ENCODE data around the gene CCP110. TPM values are rescaled to one million over a fixed set of nuclear protein-coding genes. Genes with fewer than 3 reads are reported as not detected.

CCP110 gene
- total RNA-seq, 4 donors from 2014 or later, result 12.4 to 21.5 (median 15.6) TPM

DNA sequence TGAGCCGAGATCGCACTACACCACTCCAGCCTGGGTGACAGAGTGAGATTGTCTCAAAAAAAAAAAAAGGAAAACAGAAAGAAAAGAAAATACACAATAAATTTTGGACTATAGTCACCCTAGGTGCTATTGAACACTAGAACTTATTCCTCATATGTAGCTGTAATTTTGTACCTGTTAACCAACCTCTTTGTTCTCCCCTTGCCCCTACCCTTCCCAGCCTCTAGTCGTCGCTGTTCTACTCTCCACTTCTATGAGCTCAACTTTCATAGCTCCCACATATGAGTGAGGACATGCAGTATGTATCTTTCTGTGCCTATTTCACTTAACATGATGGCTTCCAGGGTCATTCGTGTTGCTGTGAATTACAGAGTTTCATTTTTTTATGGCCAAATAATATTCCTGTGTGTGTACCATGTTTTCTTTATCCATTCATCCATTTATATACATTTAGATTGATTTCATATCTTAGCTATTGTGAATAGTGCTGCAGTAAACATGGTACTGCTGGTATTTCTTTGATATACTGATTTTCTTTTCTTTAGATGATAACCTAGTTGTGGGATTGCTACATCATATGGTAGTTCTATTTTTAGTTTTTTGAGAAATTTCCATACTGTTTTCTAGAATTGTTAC, 60.0 kb downstream of the CCP110 start:
- H3K4me1 ChIP-seq, result no peaks in the 10 kb centered on the region
- no peaks in the 10 kb centered on the region for H3K9me3 ChIP-seq
- TF ChIP-seq, protein P1, sequence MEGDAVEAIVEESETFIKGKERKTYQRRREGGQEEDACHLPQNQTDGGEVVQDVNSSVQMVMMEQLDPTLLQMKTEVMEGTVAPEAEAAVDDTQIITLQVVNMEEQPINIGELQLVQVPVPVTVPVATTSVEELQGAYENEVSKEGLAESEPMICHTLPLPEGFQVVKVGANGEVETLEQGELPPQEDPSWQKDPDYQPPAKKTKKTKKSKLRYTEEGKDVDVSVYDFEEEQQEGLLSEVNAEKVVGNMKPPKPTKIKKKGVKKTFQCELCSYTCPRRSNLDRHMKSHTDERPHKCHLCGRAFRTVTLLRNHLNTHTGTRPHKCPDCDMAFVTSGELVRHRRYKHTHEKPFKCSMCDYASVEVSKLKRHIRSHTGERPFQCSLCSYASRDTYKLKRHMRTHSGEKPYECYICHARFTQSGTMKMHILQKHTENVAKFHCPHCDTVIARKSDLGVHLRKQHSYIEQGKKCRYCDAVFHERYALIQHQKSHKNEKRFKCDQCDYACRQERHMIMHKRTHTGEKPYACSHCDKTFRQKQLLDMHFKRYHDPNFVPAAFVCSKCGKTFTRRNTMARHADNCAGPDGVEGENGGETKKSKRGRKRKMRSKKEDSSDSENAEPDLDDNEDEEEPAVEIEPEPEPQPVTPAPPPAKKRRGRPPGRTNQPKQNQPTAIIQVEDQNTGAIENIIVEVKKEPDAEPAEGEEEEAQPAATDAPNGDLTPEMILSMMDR (IDR thresholded peaks at IDR 0.05), result peak in 5 of 6 experiments; percentile 41 to 77 (median 72)
- no peak for TF ChIP-seq POLR2A (IDR thresholded peaks at IDR 0.05)
- no peak overlapping the region for H3K27ac ChIP-seq
- no peaks in the 10 kb centered on the region for H3K27me3 ChIP-seq
- DNase-seq, result peak in 1 of 3 donors; percentile 62
- no peak overlapping the region for H3K4me3 ChIP-seq
- H3K36me3 ChIP-seq, result peaks cover 0 to 59% (median 0%) of the 10 kb centered on the region in 3 donors

- Histone ChIP-seq H3K36me3 (peaks cover 0 to 45% (median 0%) of the 10 kb centered on the region in 3 donors), H3K27ac (peak overlapping the region in 2 of 4 donors; percentile 23 to 51), H3K27me3 (no peaks in the 10 kb centered on the region), H3K4me3 (no peak overlapping the region), H3K4me1 (no peaks in the 10 kb centered on the region), H3K9me3 (no peaks in the 10 kb centered on the region)
- TF ChIP-seq, protein P1 (IDR thresholded peaks at IDR 0.05), result no peak
- TF ChIP-seq POLR2A (IDR thresholded peaks at IDR 0.05), result no peak
- no peak for DNase-seq
Measured at GRCh38 chr16:19588661-19589060, 64.9 kb downstream of the CCP110 start.

GRCh38 chr16:19589106-19589505, 65.4 kb downstream of the CCP110 start:
- Histone ChIP-seq H3K36me3 (peaks cover 0 to 49% (median 0%) of the 10 kb centered on the region in 3 donors), H3K27ac (peak overlapping the region; percentile 3 to 51 (median 13)), H3K4me1 (no peaks in the 10 kb centered on the region), H3K27me3 (no peaks in the 10 kb centered on the region), H3K4me3 (no peak overlapping the region), H3K9me3 (no peaks in the 10 kb centered on the region)
- TF ChIP-seq, protein P1 (IDR thresholded peaks at IDR 0.05), result no peak
- no peak for TF ChIP-seq POLR2A (IDR thresholded peaks at IDR 0.05)
- DNase-seq, result no peak

- peak overlapping the region in 3 of 4 donors; percentile 3 to 51 (median 3) for H3K27ac ChIP-seq
- H3K4me1 ChIP-seq, result no peaks in the 10 kb centered on the region
- peaks cover 0 to 54% (median 0%) of the 10 kb centered on the region in 3 donors for H3K36me3 ChIP-seq
- no peak overlapping the region for H3K4me3 ChIP-seq
- TF ChIP-seq, protein P1 (IDR thresholded peaks at IDR 0.05), result no peak
- H3K9me3 ChIP-seq, result no peaks in the 10 kb centered on the region
- DNase-seq, result no peak
- H3K27me3 ChIP-seq, result no peaks in the 10 kb centered on the region
Measured at GRCh38 chr16:19589771-19590302, 66.1 kb downstream of the CCP110 start.

DNA sequence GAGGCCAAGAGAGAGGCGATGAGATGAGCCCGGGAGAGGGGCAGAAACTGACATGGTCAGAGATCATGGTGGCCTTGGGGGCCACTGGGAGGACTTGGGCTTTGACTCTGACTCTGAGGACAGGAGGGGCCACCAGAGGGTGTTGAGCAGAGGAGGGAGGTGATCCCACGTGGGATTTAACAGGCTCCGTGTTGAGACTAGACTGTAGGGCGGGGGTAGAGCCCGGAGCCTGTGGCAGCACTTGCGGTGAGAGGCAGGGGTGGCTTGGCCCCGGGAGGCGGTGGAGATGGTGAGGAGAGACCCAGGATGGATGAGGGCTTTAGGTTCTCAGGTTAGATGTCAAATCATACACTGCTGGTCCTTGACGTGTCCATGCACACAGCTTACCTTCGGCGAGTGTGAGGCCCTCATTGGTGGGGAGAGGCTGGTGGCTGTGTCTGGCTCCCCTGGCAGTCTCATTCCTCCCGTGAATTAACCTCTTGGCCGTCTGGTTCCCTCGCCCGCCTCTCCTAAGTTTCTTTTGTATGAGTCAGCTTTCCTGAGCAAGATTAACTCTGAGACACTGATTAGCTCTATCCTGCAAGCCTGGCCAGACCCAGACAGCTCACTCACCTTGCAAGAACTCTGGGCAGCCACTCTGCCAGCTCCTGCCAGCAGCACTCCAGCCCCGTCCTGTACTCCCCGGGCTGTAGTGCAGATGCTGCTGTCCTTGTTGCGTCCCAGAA, 71.5 kb downstream of the CCP110 start:
- no peak overlapping the region for H3K4me3 ChIP-seq
- TF ChIP-seq POLR2A (IDR thresholded peaks at IDR 0.05), result no peak
- TF ChIP-seq, protein P1 (IDR thresholded peaks at IDR 0.05), result no peak
- no peaks in the 10 kb centered on the region for H3K9me3 ChIP-seq
- no peaks in the 10 kb centered on the region for H3K4me1 ChIP-seq
- no peaks in the 10 kb centered on the region for H3K27me3 ChIP-seq
- H3K27ac ChIP-seq, result no peak overlapping the region
- peaks cover 0 to 62% (median 0%) of the 10 kb centered on the region in 3 donors for H3K36me3 ChIP-seq
- DNase-seq, result no peak

Data from Peyer's patch (tissue), 4 donors.